GM19193 (cell line): ENCODE data around the gene LTB4R.

Experiments used
- POLR2A ChIP-seq: IDR thresholded peaks from 4 replicates; pipeline ENCODE4 v1.6.1; 2011; ENCODE audit not compliant: insufficient read depth, insufficient read length; ENCODE audit errors: extremely low read depth

The LTB4R gene

DNA sequence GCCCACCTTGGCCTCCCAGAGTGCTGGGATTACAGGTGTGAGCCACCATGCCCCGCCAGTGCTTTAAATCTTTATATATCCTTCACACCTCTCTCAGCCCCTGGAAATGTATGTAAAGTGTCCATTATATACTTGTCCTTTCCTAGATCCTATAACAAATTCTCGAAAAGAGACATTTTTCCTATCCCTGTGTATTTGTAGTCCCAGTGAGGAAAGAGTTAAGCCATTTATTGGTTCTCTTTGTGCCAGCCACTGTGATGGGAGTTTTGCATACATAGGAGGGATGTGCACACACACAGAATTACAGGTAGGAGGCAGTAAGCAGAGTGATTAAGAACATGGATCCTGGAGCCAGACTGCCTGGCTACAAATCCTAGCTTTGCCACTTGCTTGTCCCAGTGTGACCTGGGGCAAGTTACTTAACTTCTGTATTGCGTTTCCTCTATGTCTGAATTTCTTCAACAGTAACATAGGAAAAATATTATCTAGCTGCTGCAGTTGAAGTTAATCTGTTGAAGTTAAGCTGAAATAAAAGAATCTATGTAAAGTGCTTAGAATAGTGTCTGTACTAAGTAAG lies 37.8 kb upstream of the LTB4R start:
- no peak for TF ChIP-seq POLR2A

DNA sequence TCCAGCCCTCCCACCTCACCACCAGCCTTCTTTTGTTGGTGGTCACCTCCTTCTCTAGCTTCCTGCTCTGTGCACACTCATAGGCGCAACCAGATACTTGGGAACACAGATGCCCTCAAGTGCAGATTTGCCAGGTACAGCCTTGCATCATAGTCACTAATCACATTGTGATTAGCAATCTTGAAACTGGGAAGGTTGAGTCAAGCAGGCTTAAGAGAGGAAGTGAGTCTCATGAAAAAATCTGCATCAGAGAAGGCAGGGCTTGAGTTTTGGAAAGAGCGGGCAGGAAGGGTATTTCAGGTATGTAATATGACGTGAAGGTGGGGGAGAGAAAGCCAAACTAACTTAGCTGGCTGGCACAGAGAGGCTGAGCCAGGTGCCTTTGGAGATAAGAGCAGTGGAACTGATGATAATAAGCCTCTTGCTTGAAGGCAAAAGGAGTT lies 37.2 kb upstream of the LTB4R start:
- peak; percentile 29 for TF ChIP-seq POLR2A

DNA sequence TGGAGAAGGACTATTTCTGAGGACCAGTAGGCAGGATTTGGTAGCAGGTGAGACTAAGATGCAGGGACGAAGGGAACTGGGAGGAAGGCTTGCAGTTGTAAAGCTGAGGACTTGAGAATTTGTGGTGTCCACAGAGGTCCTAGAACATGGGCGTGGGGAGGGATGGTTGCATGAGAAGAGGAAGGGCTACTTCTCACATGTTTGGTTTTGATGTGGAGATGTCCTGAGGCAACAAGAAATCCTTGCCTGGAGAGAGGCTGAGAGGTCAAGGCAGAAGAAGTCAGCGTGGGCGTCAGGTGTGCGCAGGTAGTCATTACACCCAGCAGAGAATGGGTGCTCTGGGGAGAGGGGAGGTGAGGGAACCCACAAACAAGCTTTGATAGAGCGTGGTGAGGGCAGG lies 34.2 kb upstream of the LTB4R start:
- no peak for TF ChIP-seq POLR2A

DNA sequence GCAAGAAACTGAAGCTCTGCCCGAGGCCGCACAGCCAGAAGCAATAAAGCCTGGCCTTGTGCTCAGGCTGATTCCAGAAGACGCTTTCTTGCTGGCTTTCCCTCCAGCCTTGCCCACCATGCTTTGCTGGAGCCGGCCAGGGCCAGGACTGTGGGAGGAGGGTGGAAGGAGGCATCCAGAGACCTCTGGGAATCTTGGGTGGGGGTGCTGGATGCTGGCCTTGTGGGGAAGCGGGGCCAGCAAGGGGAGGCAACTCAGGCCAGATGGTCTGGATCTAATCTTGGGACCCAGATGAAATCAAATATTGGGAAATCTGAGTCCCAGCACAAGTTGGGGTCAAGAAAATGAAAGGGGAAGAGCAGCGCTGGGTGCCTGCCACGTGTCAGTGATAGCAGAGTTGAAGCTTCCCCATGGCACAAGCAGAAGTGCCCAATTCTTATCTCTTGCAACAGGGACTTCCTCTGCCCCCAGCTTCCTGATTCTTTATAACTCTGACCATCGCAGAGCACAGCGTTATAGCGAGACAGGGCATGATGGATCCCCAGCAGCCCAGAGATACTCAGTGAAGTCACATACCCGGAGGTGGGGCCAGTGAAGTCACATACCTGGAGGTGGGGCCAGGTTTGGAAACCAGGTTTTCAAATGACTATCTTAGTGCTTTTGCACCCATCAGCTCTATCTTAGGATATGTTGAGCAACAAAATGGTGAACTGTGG lies 33.5 kb upstream of the LTB4R start:
- TF ChIP-seq POLR2A: no peak

DNA sequence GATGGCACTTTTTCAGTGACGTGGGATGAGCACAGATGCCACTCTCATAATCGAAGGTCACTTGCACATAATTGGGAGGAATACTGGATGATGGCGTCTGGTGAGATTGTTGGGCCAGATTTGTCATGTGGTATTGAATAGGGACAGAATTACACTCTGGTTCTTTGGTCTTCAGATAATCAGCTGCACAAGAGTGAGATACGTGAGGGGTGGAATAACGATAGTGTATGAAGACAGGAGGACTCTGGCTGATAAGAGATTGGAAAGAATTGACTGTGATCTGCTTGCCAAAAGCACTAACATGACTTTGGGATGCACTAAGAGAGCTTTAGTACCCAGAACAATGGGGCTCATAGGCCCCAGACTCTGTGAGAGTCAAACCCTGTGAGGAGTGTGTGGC lies 32.9 kb upstream of the LTB4R start:
- TF ChIP-seq POLR2A: no peak

DNA sequence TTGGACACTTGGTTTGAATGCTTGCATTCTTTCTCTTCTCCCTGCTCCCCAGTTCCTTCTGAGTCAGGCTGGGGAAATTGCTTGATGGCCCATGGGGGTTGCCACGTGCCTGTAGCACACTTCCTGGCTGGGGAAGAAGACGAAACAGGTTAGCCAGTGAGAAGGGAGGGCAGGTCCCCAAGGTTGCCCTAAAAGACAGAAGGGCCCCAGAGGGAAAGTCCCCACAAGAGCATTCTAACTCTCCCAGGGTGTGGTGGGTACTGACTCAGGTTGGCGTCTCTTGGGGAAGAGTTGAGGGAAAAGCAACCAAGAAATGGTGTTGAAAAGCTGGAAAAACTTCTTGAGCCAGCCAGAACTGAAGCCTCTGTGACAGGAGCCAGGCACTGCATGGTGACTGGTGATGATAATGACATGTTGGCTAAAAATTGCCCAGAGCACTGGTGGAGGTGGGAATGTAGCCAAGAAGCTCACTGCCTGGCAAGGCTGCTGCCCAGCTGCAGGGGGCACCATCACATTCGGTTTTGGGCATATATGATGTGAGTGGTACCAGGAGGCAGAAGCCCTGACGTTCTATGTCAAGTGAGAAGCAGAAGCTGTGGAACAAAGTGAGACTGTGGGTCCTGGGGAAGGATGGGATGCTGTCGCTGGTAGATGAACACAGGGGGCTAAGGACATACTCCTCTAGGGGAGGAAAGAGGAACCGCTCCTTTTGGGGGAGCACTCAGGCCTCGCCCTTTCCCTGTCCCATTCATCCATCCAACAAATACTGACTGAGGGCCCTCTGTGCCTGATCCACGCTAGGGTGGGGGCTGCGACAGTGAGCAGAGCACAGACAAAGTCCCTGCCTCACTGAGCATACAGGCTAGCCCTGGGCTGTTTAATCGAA lies 31.8 kb upstream of the LTB4R start:
- no peak for TF ChIP-seq POLR2A

DNA sequence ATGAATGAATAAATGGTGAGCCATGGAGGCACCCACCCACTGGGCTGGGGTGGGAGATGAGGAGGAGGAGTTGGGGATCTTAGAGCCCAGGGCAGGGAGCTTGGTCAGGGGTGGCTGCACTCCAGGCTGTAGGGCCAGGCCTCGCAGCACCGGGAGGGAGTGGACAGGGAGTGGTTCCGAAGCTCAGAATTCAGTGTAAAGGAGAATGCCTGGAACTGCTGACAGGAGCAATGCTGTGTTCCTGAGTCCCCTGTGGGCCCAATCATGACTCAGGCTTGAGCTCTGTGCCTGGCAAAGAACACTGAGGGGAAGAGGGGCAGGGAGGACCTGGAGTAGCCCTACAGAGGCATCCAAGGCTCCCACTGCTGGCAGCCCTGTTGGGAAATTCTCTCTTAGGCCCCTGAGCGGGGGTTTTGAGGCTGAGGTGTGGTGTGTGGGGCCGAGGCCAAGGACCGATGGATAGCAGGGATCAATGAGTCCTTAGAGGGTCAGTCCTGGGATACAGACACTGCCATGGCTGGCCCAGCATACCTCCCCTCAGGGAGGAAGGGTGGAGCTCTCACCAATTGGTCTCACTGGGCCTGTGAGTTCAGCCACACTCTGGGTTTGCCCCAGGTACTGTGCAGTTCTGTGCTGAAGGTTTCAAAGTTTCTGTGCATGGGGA lies 30.4 kb upstream of the LTB4R start:
- TF ChIP-seq POLR2A: no peak

DNA sequence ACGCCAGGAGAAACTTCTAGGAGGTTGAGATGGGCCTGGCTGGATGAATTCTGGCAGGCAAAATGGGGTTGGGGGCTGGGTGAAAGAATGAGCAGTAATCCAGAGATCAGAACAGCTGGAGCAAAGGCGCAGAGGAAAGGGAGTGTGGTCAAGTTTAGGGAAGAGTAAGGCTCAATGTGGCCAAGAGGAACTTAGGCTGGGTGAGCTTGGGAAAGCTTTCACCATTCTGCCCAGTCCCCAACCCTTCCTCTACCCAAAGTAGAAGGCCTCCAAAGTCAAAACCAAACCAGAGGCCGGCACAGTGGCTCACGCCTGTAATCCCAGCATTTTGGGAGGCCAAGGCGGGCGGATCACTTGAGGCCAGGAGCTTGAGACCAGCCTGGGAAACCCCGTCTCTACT lies 29.7 kb upstream of the LTB4R start:
- no peak for TF ChIP-seq POLR2A

DNA sequence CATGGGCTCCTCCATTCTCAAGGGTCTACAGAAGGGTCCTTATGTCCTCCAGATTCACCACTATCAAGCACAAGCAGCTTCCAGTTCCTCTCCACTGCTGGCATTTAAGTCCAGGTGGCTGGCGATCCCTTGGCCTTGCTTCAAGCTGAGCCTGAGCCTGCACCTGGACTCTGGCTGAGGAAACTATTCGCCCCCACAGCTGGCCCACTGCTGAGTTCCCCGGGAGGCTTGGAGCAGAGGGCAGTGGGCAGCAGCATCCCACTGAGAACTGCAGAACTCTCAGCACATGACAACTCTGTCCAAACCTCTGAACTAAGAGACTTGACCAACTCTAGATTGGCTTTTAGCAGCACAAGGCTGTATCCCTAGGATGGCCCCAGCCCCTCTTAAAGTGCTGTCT lies 28.6 kb upstream of the LTB4R start:
- no peak for TF ChIP-seq POLR2A

DNA sequence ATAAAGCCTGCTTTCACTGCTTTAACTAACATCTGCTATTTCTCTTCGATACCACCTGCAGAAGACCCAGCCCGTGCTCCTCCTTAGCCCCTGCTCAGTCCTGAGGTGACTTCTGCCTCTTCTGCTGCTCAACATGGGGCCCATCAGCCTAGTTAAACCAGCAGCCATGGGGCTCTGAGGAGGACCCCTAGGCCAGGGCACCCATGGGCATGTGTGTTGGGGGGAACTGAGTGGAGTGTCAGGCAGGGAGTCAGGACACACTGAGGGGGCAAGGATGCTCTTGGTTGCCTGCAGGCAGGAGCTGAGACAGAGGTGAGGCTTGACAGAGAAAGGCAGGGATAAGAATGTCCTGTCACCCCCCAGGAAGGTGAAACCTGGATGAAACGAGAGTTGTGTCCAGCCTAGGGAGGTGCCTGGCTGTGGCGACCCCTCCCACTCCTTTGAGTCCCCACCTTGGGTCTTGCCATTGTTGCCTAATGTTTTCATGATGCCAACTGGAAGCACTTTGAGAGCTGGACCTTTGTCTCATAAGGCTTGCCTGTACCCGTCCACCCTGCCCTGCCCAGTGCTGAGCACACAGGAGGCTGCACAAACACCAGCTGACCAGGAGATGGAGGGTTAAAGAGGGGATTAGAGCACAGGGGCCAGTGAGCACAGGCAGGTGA lies 27.4 kb upstream of the LTB4R start:
- no peak for TF ChIP-seq POLR2A

DNA sequence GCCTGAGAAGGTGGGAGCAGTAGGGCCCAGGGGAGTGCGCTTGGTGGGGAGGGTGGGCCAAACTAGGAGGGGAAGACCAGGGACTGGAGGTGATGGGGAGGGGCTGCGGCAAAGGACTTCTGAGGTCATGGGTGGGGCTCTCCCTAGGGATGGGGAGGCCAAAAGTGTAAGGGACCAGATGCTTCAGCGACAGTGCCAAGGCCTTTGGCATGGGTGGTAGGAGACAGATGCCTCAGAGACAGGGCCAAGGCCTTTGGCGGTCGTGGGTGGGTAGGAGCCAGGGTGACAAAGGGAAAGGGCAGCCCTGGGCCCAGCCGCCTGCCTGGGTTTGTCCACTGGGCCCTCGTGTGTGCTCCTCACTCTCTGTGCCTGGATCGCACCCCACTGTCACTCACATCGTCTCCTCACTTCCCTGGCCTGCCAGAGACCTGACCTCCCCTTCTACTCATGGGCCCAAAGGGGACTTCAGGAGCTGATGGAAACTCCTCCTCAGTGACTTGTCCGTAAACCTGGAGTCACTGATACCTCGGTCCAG lies 26.7 kb upstream of the LTB4R start:
- no peak for TF ChIP-seq POLR2A

DNA sequence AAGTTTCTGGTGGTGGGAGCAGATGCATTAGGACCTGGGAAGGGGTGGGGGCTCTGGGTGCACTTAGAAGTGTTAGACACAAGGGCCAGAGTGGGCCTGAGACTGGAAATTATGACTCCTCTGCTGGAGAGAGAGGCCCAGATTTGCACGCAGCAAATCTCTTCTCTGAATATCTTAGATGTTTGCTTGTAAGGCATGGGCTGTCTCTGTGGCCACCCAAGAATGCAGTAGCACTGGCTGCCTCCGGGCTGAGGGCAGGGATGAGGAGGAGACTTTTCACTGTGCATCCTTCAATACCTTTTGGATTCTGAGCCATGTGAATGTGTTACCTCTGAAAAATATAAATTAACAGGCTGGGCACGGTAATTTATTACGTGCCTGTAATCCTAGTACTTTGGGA lies 26.0 kb upstream of the LTB4R start:
- TF ChIP-seq POLR2A: no peak

DNA sequence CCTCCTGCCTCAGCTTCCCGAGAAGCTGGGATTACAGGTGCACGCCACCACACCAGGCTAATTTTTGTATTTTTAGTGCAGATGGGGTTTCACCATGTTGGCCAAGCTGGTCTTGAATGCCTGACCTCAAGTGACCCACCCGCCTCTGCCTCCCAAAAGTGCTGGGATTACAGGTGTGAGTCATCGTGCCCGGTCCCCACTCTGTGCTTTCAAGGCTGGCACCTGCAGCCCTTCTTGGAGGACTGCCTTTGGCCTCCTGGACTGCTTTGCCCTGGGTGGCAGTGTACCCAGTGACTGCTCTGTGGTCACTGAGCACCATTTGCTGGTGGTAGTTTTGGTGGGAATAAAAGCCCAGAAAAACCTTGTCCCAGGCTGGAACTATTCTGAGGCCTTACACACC lies 24.3 kb upstream of the LTB4R start:
- TF ChIP-seq POLR2A: no peak

DNA sequence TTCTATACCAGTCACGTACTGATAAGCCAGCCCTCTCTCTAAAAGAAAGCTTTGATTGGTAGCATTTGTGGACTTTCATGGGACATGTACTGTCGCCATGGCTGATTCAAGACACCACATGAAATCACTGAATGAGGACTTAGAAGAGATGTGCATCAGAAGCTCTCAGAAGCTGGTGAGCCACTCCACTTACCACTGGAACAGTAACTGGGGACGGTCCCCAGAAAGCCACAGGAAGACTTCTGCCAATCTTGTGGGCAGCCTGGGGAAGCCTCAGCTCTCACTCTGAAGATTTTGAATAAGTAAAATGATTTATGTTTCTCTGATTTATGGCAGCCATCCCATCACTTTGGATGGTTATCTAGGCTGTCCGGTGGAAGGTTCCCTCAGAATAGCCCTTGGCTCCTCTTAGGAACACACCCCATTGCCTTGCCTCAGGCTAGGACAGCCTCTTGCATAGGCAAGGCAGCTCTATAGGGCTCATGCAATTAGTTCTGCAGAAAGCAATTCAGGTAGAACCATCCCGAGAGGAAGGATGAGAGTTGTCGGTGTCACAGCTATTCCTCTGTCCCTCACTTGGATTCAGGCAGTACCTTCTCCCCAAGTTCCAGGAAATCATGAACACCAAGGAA lies 21.5 kb upstream of the LTB4R start:
- no peak for TF ChIP-seq POLR2A

DNA sequence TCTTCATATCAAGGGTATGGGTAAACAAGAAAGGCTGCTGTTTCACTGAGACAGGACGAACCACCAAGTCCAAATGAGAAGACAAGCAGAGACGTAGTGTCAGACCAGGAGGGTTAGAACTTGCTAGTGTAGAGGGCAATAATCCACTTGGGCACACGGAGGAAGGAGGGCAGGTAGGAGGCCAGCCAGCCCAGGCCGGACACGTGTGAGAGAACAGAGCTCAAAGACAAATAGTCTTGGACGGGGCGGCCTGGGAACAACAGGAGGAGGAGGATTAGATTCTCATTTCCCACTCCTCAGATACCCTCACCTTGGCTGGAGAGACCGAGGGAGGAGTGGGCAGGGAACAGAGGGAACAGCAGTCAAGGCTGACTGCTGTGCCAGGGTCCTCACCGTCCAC lies 20.6 kb upstream of the LTB4R start:
- TF ChIP-seq POLR2A: no peak
